Brain pericyte (primary cell): ENCODE measurements around the gene EPHA8.
A peak's percentile ranks its signal among the peaks of the same experiment; 100 is the strongest.

Source experiments
- DNase-seq: peaks from one replicate; pipeline ENCODE4 v3.0.0-alpha.2; 2012; ENCODE audit warnings: low read depth, low spot score

The EPHA8 gene

GRCh38 chr1:22592919-22593790 lies 29.9 kb downstream of the EPHA8 start:
- no peak for DNase-seq

DNA sequence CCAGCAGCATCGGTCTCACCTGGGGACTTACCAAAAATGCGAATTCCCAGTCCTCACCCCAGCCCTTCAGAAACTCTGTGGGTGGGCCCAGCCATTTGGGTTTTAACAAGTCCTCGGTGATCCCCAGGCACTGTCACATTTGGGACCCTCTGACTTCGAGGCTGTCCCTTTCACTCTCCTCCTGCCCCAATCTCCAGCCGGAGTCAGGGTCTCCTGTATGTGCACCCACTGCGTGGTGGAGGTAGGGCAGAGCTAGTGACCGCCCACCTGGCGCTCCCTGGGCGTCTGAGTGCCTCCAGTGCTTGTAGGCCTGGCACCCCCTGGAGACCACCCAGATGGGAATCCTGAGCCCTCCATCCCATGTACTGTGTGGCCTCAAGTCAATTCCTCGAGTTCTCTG lies 31.1 kb downstream of the EPHA8 start:
- no peak for DNase-seq

- no peak for DNase-seq
These were observed 31.8 kb downstream of the EPHA8 start for GRCh38 chr1:22595108-22595507.

GRCh38 chr1:22597301-22597965 lies 34.1 kb downstream of the EPHA8 start:
- no peak for DNase-seq

DNA sequence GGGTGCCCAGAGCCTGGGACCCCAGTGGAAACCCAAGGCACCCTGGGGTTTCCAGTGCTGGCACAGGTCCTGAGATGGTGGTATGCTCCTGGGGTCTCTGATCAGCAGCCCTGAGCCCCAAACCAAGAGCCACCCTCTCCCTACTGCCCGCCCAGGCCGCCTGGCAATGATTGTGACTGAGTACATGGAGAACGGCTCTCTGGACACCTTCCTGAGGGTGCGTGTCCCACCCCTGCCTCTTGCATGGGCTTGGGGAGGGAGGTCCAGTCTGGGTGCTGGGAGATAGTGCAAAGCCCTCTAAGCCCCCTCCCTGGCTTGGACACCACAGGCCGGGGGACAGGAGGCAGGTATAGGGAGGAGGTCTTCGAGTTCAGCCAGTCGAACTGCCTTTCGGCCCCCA lies 34.7 kb downstream of the EPHA8 start:
- DNase-seq = no peak

GRCh38 chr1:22598736-22599135 lies 35.4 kb downstream of the EPHA8 start:
- DNase-seq = no peak

DNA sequence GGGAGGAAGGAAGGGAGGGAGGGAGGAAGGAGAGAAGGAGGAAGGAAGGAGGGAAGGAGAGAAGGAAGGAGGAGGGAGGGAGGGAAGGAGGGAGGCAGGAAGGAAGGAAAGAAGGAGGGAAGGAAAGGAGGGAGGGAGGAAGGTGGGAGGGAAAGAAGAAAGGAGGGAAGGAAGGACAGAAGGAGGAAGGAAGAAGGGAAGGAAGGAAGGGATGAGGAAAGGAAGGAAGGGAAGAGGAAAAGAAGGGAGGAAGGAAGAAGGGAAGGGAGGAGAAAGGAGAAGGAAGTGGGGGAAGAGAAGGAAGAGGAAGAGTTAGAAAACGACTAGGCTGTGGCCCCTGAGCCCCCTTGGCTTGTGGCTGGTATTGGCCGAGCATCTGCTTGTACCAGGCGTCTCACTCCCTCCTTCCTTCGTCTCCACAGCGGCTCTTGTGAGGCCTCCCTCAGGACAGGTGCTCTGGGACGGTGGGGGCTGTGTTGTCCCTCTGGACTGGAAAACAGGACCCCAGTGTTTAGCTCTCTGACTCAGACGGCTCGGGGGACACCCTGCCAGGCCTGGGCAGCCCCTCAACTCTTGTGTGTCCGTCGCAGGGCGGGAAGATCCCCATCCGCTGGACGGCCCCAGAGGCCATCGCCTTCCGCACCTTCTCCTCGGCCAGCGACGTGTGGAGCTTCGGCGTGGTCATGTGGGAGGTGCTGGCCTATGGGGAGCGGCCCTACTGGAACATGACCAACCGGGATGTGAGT lies 37.0 kb downstream of the EPHA8 start:
- no peak for DNase-seq

DNA sequence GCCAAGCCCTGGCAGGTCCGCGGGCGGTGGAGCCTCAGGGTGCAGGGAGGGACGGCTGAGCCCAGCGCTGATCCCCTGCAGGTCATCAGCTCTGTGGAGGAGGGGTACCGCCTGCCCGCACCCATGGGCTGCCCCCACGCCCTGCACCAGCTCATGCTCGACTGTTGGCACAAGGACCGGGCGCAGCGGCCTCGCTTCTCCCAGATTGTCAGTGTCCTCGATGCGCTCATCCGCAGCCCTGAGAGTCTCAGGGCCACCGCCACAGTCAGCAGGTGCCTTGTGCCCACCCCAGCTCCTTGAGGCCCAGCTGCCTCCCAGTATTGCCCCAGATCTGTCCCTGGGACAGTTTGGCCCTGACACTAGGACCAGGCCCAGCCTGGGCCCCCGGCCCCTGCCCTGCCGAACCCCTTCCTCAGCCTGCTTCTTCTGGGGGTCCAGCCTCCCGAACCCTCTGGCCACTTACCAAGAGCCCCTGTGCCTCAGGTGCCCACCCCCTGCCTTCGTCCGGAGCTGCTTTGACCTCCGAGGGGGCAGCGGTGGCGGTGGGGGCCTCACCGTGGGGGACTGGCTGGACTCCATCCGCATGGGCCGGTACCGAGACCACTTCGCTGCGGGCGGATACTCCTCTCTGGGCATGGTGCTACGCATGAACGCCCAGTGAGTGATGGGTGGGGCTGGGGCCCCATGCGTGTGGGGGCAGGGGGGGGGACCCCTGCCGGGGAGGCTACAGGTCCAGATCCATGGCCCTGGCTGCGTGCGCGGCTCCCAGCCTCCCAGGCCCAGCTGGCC lies 37.7 kb downstream of the EPHA8 start:
- no peak for DNase-seq

DNA sequence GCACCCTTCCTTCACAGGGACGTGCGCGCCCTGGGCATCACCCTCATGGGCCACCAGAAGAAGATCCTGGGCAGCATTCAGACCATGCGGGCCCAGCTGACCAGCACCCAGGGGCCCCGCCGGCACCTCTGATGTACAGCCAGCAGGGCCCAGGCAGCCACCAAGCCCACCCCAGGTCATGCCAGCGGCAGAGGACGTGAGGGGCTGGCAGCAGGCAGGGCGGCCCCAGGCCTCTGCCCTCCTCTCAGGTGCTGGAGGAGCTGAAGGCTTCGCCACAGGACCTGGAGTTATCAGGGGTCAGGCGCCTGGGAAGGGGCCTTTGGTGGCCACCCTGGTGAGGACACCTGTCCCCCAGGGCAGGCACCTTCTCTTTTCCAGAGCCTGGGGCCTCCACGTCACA lies 38.3 kb downstream of the EPHA8 start:
- no peak for DNase-seq

GRCh38 chr1:22602060-22602740 lies 38.9 kb downstream of the EPHA8 start:
- DNase-seq = no peak

DNA sequence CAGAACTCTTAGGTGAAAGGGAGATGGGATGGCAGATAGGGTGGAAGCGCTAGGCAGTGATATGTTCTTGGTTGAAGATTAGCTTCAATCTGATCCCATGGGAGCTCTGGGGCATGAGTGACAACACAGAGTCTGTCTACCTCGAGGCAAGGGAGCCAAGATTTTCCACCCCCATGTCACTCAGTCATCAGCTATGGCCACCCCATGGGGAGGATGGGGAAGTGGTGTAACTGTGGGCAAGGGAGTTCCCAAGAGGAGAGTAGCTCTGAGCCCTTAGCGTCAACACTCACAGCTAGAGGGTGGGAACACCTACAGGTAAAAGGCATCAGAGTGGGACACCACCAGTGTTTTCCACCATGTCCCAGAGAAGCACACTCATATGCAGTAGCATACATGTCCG lies 42.9 kb downstream of the EPHA8 start:
- DNase-seq = no peak

- DNase-seq = no peak
These were observed 43.9 kb downstream of the EPHA8 start for GRCh38 chr1:22607154-22607553.

DNA sequence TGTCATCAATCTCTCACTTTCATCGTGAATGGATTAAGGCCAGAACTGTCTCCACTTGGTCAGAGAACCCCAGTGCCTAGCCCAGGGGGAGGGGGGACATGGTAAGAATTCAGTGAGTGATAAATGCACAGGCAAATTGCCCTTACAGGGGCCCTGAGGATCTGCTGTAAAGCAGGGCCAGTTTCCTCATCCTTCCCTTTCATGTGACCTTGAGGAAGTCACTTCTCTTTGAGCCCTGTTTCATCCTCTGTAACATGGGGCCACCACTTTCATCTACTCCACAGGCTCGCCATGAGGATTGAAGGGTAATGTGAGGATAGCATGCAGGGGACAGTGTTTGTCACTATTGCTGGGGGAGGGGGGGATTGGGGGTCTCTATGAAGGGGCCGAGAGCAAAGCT lies 45.1 kb downstream of the EPHA8 start:
- DNase-seq = no peak

- DNase-seq = no peak
These were observed 46.0 kb downstream of the EPHA8 start for GRCh38 chr1:22609291-22609690.

- DNase-seq = peak; percentile 18
These were observed 48.2 kb downstream of the EPHA8 start for GRCh38 chr1:22611530-22611947.

DNA sequence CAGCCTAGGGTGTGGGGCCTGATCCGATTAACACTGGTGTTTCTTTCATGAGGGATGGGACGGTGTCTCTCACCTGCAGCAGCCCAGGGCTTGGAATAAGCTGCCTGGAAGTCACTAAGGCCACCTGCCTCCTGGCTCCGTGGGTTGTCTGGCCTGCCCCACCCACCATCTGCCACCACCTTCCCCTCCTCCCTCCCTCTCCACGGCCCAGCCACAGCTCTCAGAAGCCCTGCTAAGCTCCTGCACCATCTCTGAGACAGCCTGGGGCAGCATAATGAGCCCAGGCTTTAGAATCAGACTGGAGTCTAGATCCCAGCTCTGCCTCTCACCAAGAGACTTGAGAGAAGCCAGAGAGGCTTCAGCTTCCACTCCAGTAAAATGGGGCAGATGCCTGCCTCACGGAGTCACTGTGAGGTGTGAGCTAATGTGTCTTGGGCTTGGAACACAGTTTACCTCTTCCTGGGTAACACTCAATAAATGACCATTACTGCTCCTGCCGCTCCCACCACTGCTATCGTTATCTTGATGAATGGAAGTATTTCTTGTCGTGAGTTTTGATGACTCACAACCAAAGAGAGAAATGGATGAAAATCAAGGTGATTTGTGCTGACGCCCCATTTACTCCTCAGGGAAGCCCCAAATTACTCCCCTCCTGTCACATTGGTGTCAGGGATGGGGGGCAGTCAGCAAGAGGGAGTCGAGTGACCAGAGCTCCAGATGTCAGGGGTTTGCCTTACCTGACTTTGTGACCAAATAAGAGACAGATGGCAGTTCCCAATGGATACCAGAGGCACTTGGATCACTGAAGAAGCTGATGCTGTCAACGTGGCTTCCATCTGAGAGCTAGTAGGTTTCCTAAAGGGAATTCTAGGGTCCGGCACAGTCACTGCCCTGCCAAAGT lies 49.6 kb downstream of the EPHA8 start:
- no peak for DNase-seq

GRCh38 chr1:22613572-22613918 lies 50.3 kb downstream of the EPHA8 start:
- DNase-seq = no peak

- no peak for DNase-seq
These were observed 50.7 kb downstream of the EPHA8 start for GRCh38 chr1:22613951-22614350.

DNA sequence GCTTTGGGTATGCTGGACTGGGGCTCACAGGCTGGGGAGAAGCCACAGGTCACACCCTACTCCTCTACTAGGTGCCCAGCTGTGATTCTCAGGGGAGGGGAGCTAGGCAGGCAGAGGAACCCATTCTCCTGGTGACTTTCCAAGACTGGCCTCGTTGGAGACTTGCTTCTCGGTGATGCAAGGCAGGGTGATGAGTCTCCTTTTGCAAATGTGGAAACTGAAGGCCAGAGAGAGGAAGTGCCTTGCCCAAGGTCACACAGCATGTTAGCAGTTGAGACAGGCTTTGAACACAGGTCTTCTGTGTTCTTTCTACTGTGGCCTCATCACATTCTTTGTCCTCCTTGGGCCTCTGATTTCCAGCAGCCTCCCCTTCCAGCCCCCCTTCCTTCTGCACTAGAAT lies 52.6 kb downstream of the EPHA8 start:
- DNase-seq = no peak

- DNase-seq = no peak
These were observed 53.3 kb downstream of the EPHA8 start for GRCh38 chr1:22616571-22616970.
